Measurements from ENCODE around the gene CLRN1. TPM values are rescaled to one million over a fixed set of nuclear protein-coding genes. Genes with fewer than 3 reads are reported as not detected.

Gene CLRN1
- total and polyA plus RNA-seq, 9 of the 15 experiments (the other 6 are each of a cell fraction or from before 2014, with no cell fraction given) = not detected

GRCh38 chr3:150996731-150997130, 24.2 kb upstream of the CLRN1 start:
- Histone ChIP-seq H3K79me2 (ENCODE audit: control insufficient read depth, insufficient read depth, low read length) (no peaks in the 10 kb centered on the region), H4K20me1 (replicated peaks; ENCODE audit: control insufficient read depth, insufficient read depth, low read length) (no peaks in the 10 kb centered on the region), H3K4me2 (ENCODE audit: insufficient read depth, low read length) (no peak overlapping the region), H3K9me1 (ENCODE audit: control insufficient read depth, insufficient read depth, low read length) (no peaks in the 10 kb centered on the region), H3K9ac (ENCODE audit: insufficient read depth in 1 of 2, low read depth in 2 of 2, low read length in 2 of 2) (no peak overlapping the region), H3K9me3 (replicated peaks; ENCODE audit: control insufficient read depth, insufficient read depth, low read depth, low read length) (no peaks in the 10 kb centered on the region), H3K27me3 (ENCODE audit: control insufficient read depth in 2 of 2, insufficient read depth in 2 of 2, low read length in 2 of 2) (peaks cover 9 to 12% of the 10 kb centered on the region in 2 experiments; a peak in 3 of 5 replicates), H3K4me3 (no peak overlapping the region), H3K36me3 (ENCODE audit: control insufficient read depth, insufficient read depth, low read length) (no peaks in the 10 kb centered on the region), H3K4me1 (replicated peaks in 1 of 2; ENCODE audit: control insufficient read depth in 2 of 2, insufficient read depth in 2 of 2, low read length in 2 of 2) (no peaks in the 10 kb centered on the region), H2AFZ (ENCODE audit: low read depth, low read length) (no peak overlapping the region), H3K27ac (ENCODE audit: extremely low read depth, low read depth, low read length) (no peak overlapping the region)
- TF ChIP-seq ZBTB40 (IDR thresholded peaks at IDR 0.05) (no peak), ZBTB40 (CRISPR knock-in tag; IDR thresholded peaks at IDR 0.05) (no peak), DPF2 (IDR thresholded peaks at IDR 0.05) (no peak), DEAF1 (CRISPR knock-in tag; IDR thresholded peaks at IDR 0.05) (no peak)
- FAIRE-seq (no peak), DNase-seq (ENCODE audit: extremely low read depth in 1 of 4, low spot score in 3 of 4) (no peak), ATAC-seq (no peak)
- POLR2A ChIA-PET = interaction anchor here (1.4 kb wide), 1 partner anchor 20 kb away, joined by 3 read pairs; no protein-coding TSS in a partner anchor
- intact Hi-C loops (cut with micrococcal nuclease) (no loop called here), in situ Hi-C loops (cut with MboI) (no loop called here)
- no TSS peak for BruUV-seq (replicated peaks)
- CTCF ChIA-PET (ENCODE audit: low intra/inter-chr PET ratio) = no interaction called here

Measured in K562 (cell line).